Endothelial cell of umbilical vein (primary cell): ENCODE measurements around the gene CTDP1.

Source experiments
- CTCF ChIP-seq, 2 donors: IDR thresholded peaks; 1 replicate in 1 of 2; 2 replicates in 1 of 2; pipeline ENCODE4 v1.5.1; 2011; ENCODE audit warnings: low read length in 2 of 2, mild to moderate bottlenecking in 2 of 2, moderate library complexity in 2 of 2, control low read depth in 1 of 2, inconsistent platforms in 1 of 2, low read depth in 1 of 2; ENCODE audit not compliant: insufficient read depth in 1 of 2; ENCODE audit errors: extremely low read depth in 1 of 2
- EZH2 ChIP-seq: IDR thresholded peaks from 2 replicates; pipeline ENCODE4 v1.6.1; 2012; ENCODE audit warnings: borderline replicate concordance, low read depth, mild to moderate bottlenecking, moderate library complexity, low read length, inconsistent platforms; ENCODE audit not compliant: severe bottlenecking
- JUN ChIP-seq: IDR thresholded peaks from 2 replicates; pipeline ENCODE4 v1.6.1; 2011; ENCODE audit warnings: borderline replicate concordance, low read depth; ENCODE audit not compliant: insufficient read length, insufficient read depth
- MAX ChIP-seq: IDR thresholded peaks from 2 replicates; pipeline ENCODE4 v1.6.1; 2011; ENCODE audit not compliant: insufficient read depth, insufficient read length
- POLR2A ChIP-seq: IDR thresholded peaks from 2 replicates; pipeline ENCODE4 v1.6.1; 2012; ENCODE audit warnings: low read depth, mild to moderate bottlenecking, control low read depth, low read length
- POLR2AphosphoS5 ChIP-seq: IDR thresholded peaks from 2 replicates; pipeline ENCODE4 v1.6.1; 2012; ENCODE audit warnings: low read depth, mild to moderate bottlenecking, control low read depth, low read length, moderate library complexity; ENCODE audit not compliant: insufficient read depth

DNA sequence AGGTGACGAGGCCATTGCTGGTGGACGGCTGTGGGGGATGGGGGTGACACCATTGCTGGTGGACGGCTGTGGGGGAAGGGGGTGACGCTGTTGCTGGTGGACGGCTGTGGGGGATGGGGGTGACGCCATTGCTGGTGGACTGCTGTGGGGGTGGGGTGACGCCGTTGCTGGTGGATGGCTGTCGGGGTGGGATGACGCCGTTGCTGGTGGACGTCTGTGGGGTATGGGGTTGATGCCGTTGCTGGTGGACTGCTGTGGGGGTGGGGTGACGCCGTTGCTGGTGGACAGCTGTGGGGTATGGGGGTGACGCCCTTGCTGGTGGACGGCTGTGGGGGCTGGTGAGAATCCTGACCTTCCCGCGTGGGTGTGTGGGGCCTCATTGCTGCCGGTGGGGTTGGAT is 47.1 kb downstream of the CTDP1 start:
- TF ChIP-seq CTCF (IDR thresholded peaks at IDR 0.05; ENCODE audit: extremely low read depth in 1 of 2, insufficient read depth in 1 of 2, low read depth in 1 of 2, low read length in 2 of 2) (no peak), EZH2 (no peak), POLR2A (no peak), POLR2AphosphoS5 (no peak), MAX (no peak), JUN (no peak)
